Stimulated activated CD8-positive, alpha-beta memory T cell treated with anti-CD3 and anti-CD28 coated beads, Interleukin-7, amount 100 ng/mL, for 1 hour (primary cell): Measurements from ENCODE around the gene ELP2.

Source experiments
- DNase-seq, 2 donors: peaks; one replicate each; pipeline ENCODE4 v3.0.0-alpha.2; 2020; ENCODE audit warnings: low read depth in 2 of 2

The ELP2 gene

GRCh38 chr18:36126668-36127067 lies 3.0 kb upstream of the ELP2 start:
- no peak for DNase-seq

- no peak for DNase-seq
These were observed 1.7 kb upstream of the ELP2 start for GRCh38 chr18:36127836-36128529.

DNA sequence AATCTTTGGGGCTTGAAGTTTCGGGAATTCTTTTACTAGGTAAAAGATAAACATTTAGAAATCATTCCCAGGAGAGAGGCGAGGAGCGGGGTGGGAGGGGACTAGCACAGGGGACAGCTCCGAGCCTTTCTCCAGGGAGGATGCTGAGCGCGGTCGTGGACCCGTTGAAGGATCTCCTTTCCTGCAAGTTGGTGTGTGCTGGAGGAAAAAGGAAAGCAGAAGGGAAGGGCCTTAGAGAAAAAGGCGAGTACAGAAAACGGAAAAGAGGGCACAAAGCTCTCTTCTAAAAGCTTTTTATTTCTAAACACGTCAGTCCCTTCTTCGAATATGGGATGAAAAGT lies 1.2 kb upstream of the ELP2 start:
- no peak for DNase-seq

- no peak for DNase-seq
These were observed 796 bp upstream of the ELP2 start for GRCh38 chr18:36128907-36129299.

DNA sequence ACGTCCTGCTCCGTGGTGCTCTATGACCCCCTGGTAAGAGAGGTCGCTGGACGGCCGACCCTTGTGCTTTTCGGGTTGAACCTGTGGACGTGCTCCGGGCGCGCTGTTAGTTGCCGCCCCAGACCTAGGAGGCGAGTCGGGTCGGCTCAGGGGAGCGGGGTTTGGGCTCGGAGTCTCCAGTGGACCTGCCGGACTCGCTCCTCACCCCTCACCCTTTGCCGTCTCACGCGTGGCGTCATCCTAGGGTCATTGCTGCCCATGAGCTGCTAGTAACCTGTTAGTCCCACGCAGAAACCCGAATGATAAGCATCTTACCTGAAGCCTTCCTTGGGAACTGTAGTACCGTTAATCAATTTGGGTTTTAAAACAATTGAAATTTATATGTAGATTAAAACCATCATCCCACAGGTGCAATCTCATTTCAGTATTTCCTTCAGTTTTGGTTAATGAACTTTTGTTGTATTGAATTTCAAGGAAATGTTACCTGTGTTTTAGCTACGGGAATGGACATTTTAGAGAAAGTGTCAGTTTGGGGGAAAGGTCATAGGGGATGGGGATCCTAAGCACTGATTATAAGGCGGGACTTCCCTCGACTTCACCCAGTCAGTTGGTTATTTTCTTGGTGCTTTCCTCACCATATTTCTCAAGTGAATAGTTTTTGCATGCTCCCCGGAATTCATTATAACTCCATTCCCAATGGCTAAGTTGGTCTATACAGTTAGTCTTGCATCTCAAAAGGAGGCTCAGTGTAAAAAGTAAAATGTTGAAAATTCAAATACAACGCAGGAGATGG lies 536 bp downstream of the ELP2 start:
- DNase-seq, result no peak

GRCh38 chr18:36130883-36131653 lies 1.4 kb downstream of the ELP2 start:
- no peak for DNase-seq

- no peak for DNase-seq
These were observed 2.2 kb downstream of the ELP2 start for GRCh38 chr18:36131692-36132483.

DNA sequence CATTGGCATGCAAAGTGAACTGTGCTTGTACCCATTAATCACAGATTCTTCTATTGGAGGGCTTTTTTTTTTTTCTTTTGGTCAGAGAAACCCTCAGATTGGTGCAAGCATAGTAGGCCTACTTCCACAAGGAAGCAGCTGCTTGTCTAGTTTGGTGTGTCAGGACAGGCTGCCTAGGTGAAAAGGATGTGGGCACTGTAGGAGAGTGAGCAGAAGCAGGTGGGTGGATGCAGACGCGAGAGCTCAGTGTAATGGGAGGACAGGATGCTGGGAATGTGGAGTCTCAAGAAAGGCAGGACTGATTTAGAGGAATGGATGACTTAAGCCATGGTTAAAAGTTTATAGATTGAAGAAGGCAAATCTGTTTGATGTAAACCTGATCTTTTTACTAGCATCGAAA lies 3.1 kb downstream of the ELP2 start:
- DNase-seq, result no peak

- DNase-seq, result no peak
These were observed 5.6 kb downstream of the ELP2 start for GRCh38 chr18:36135264-36135663.

- DNase-seq, result no peak
These were observed 9.5 kb downstream of the ELP2 start for GRCh38 chr18:36139245-36139644.

GRCh38 chr18:36141576-36141975 lies 11.9 kb downstream of the ELP2 start:
- no peak for DNase-seq

DNA sequence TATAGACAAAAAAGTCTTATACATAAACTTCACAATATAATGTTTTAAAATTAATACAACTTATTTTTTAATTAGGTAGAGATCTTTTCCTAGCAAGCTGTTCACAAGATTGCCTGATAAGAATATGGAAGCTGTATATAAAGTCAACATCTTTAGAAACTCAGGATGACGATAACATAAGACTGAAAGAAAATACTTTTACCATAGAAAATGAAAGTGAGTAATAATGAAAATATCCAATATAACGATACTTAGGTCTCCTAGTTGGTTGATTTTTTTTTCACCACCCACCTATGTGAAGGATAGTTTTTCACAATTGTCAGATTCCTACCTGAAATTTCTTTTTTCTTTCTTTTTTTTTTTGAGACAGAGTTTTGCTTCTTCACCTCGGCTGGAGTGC lies 13.1 kb downstream of the ELP2 start:
- no peak for DNase-seq

DNA sequence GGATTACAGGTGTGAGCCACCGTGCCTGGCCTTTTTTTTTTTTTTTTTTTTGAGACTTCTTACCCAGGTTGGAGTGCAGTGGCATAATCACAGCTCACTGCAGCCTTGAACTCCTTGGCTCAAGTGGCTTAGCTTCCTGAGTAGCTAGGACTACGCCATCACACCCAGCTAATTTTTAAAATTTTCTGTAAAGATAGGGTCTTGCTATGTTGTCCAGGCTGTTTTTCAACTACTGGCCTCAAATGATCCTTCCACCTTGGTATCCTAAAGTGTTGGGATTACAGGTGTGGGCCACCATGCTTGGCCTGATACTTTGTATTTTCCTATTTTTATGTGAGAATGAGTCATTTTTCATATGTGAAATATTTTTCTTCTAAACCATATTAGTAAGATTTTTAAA lies 13.7 kb downstream of the ELP2 start:
- no peak for DNase-seq

- no peak for DNase-seq
These were observed 20.0 kb downstream of the ELP2 start for GRCh38 chr18:36149514-36150289.

GRCh38 chr18:36152781-36153180 lies 23.1 kb downstream of the ELP2 start:
- no peak for DNase-seq

- DNase-seq, result no peak
These were observed 23.5 kb downstream of the ELP2 start for GRCh38 chr18:36153203-36153602.

GRCh38 chr18:36153771-36154170 lies 24.1 kb downstream of the ELP2 start:
- no peak for DNase-seq

DNA sequence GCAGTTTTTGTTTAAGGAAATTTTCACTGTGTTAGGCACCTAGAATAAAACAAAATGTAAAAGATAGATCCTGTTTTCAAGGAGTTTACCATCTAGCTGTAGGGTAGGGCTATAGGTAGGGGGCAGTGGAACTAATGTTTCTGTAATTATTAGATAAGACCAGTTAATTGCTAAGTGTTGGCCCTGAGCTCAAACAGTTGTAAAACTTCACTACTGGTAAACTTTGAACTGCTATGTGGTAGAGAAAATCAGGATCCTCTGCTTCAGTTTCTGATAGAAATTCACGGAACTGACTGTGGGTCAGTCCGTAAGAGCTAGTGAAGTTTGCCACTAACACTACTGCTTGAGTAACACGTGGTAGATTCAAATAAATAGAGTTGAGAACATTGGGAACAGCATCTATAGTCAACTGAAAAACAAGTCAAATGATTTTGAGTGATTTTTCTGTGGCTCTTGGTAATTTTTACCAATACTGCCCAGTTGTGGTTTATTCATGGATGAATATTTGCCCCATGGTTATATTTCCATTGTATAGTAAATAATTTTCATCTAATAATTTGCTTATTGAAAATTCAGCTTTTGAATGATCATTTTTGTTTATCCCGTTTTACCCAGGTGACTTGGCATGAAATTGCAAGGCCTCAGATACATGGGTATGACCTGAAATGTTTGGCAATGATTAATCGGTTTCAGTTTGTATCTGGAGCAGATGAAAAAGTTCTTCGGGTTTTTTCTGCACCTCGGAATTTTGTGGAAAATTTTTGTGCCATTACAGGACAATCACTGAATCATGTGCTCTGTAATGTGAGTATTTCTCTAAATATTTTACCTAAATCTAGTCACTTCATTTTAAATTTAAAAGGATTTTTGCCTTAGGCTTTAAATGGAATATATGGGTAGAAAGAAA lies 26.4 kb downstream of the ELP2 start:
- DNase-seq, result no peak

- DNase-seq, result no peak
These were observed 27.7 kb downstream of the ELP2 start for GRCh38 chr18:36157441-36157840.

DNA sequence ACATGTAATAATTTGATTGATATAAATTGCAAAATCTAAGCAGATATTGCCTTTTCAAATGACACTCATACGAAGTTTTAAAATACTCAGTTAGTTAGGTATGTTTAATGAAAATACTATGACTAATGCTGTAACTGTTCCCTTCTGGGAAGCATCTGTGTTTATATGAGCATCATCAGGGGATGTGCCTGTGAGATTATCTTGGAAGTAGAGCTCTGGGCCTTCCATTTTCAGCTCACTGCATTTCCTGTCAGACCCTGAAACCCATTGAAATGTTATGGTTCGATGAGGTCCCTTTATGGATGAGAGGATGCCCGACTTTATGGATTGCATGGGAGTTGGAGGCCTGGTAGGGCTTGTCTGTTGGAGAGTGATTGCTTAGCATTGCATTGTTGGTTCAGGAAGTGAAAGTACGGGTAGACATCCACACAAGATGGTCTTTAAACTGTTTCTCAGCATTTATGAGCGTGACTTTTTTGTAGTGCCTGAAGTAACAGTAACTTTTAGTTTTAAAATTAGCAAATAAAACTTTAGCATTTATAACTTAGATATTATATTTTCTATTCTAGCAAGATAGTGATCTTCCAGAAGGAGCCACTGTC lies 28.7 kb downstream of the ELP2 start:
- no peak for DNase-seq
